ENCODE data around the gene PSMB9. TPM values are rescaled to one million over a fixed set of nuclear protein-coding genes. Genes with fewer than 3 reads are reported as not detected.
"Not testable (repeated sequence)": the region's sequence is repeated elsewhere in the genome, so short reads cannot be mapped to it uniquely, and the experiment has no call there.

PSMB9 gene
- 54.7 and 64.4 TPM in 2 replicates for total RNA-seq
- 43.0 and 75.0 TPM in 2 replicates for polyA plus RNA-seq
- polyA plus RNA-seq (2012) = 50.9 and 86.2 TPM in 2 replicates
- polyA minus RNA-seq (ENCODE audit: low replicate concordance) = 28.1 and 89.4 TPM in 2 replicates

GRCh38 chr6:32853541-32854375 is at the start of gene PSMB9, which contains the start of gene TAP1:
TSS of gene PSMB9 (plus strand) at chr6:32854192. CDS start at chr6:32854230, 38 bp downstream.
TSS of gene TAP1 (minus strand) at chr6:32853704. CDS start at chr6:32853636, 68 bp downstream.
- TF ChIP-seq EZH2 (IDR thresholded peaks at IDR 0.05; ENCODE audit: low read length, missing control alignments) = no peak
- peak; percentile 55 to 67 for TF ChIP-seq CTCF (conservative IDR thresholded peaks at IDR 0.05 in 1 of 2, IDR thresholded peaks at IDR 0.05 in 1 of 2; ENCODE audit: low read depth in 1 of 2, low read length in 2 of 2)
- H3K9ac ChIP-seq (ENCODE audit: insufficient read depth, low read length) = peak within 1 kb of the TSS; percentile 78

GRCh38 chr6:32805404-32805803 is 48.6 kb upstream of the PSMB9 start:
- not testable (repeated sequence) for H2AFZ ChIP-seq (ENCODE audit: low read length); H3K9ac ChIP-seq (ENCODE audit: insufficient read depth, low read length); H4K20me1 ChIP-seq (ENCODE audit: control insufficient read depth, extremely low read depth, insufficient read depth, low read length); H3K36me3 ChIP-seq (ENCODE audit: control insufficient read depth, insufficient read depth, low read length); DNase-seq (ENCODE audit: low read depth in 2 of 2); H3K27ac ChIP-seq (ENCODE audit: insufficient read depth, low read length); H3K4me1 ChIP-seq (ENCODE audit: control insufficient read depth, extremely low read depth, insufficient read depth, low read length); H3K79me2 ChIP-seq (ENCODE audit: control insufficient read depth, insufficient read depth, low read length); H3K4me2 ChIP-seq (ENCODE audit: extremely low read depth, insufficient read depth, low read length); H3K4me3 ChIP-seq (replicated peaks in 1 of 4; ENCODE audit: control extremely low read depth in 1 of 4, insufficient read depth in 1 of 4, low read depth in 3 of 4, low read length in 4 of 4); H3K27me3 ChIP-seq (ENCODE audit: control insufficient read depth, insufficient read depth, low read length); H3K9me3 ChIP-seq (ENCODE audit: control insufficient read depth, insufficient read depth, low read depth, low read length)

More at GRCh38 chr6:32853541-32854375, at the start of gene PSMB9, which contains the start of gene TAP1:
- H4K20me1 ChIP-seq (ENCODE audit: control insufficient read depth, extremely low read depth, insufficient read depth, low read length) = no peaks in the 10 kb centered on the region
- H3K4me3 ChIP-seq (replicated peaks in 1 of 4; ENCODE audit: control extremely low read depth in 1 of 4, insufficient read depth in 1 of 4, low read depth in 3 of 4, low read length in 4 of 4) = peak within 1 kb of the TSS; percentile 89 to 97 (median 92)
- peak within 1 kb of the TSS; percentile 90 for H3K27ac ChIP-seq (ENCODE audit: insufficient read depth, low read length)
- no peaks in the 10 kb centered on the region for H3K9me3 ChIP-seq (ENCODE audit: control insufficient read depth, insufficient read depth, low read depth, low read length)
- H3K4me1 ChIP-seq (ENCODE audit: control insufficient read depth, extremely low read depth, insufficient read depth, low read length) = peaks cover 6% of the 10 kb centered on the region
- no peaks in the 10 kb centered on the region for H3K27me3 ChIP-seq (ENCODE audit: control insufficient read depth, insufficient read depth, low read length)
- peak within 1 kb of the TSS; percentile 93 for H2AFZ ChIP-seq (ENCODE audit: low read length)
- H3K36me3 ChIP-seq (ENCODE audit: control insufficient read depth, insufficient read depth, low read length) = peaks cover 10% of the 10 kb centered on the region
- peak; percentile 89 to 93 for DNase-seq (ENCODE audit: low read depth in 2 of 2)
- peaks cover 12% of the 10 kb centered on the region for H3K79me2 ChIP-seq (ENCODE audit: control insufficient read depth, insufficient read depth, low read length)
- peak within 1 kb of the TSS; percentile 93 for H3K4me2 ChIP-seq (ENCODE audit: extremely low read depth, insufficient read depth, low read length)

- Histone ChIP-seq H2AFZ (ENCODE audit: low read length) (no peak overlapping the region), H3K9ac (ENCODE audit: insufficient read depth, low read length) (no peak overlapping the region), H3K4me2 (ENCODE audit: extremely low read depth, insufficient read depth, low read length) (no peak overlapping the region), H3K4me1 (ENCODE audit: control insufficient read depth, extremely low read depth, insufficient read depth, low read length) (no peaks in the 10 kb centered on the region), H3K9me3 (ENCODE audit: control insufficient read depth, insufficient read depth, low read depth, low read length) (no peaks in the 10 kb centered on the region), H3K36me3 (ENCODE audit: control insufficient read depth, insufficient read depth, low read length) (no peaks in the 10 kb centered on the region), H4K20me1 (ENCODE audit: control insufficient read depth, extremely low read depth, insufficient read depth, low read length) (no peaks in the 10 kb centered on the region), H3K79me2 (ENCODE audit: control insufficient read depth, insufficient read depth, low read length) (no peaks in the 10 kb centered on the region), H3K27me3 (ENCODE audit: control insufficient read depth, insufficient read depth, low read length) (no peaks in the 10 kb centered on the region), H3K27ac (ENCODE audit: insufficient read depth, low read length) (no peak overlapping the region), H3K4me3 (replicated peaks in 1 of 4; ENCODE audit: control extremely low read depth in 1 of 4, insufficient read depth in 1 of 4, low read depth in 3 of 4, low read length in 4 of 4) (no peak overlapping the region)
- no peak for TF ChIP-seq CTCF (conservative IDR thresholded peaks at IDR 0.05 in 1 of 2, IDR thresholded peaks at IDR 0.05 in 1 of 2; ENCODE audit: low read depth in 1 of 2, low read length in 2 of 2)
- no peak for TF ChIP-seq EZH2 (IDR thresholded peaks at IDR 0.05; ENCODE audit: low read length, missing control alignments)
- DNase-seq (ENCODE audit: low read depth in 2 of 2) = no peak
Observed at GRCh38 chr6:32807020-32807580, 46.9 kb upstream of the PSMB9 start.

Measured in fibroblast of lung (primary cell).